ENCODE results near the gene RNPEPL1.

The RNPEPL1 gene

DNA sequence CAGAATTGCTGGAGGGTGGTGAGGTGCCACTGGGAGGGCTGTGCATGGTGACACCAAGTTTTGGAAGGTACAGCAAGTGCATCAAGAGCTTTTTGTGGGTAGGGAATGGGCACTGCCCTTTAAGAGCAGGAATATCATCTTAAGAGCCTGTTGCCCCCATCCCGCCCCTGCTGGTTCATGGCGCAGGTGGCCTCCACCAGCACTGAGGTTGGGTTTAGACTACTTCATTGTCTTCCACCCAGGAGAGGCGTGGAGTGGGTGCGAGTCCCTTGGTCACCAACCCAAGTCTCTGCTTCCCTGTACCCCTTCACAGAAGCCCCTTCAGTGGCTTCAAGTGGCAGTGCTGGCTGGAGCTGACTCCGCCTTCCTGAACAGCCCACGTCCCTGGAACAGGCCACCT lies 7.8 kb downstream of the RNPEPL1 start:
- no peak for DNase-seq (ENCODE audit: extremely low read depth in 1 of 2, low read depth in 1 of 2)

- DNase-seq (ENCODE audit: extremely low read depth in 1 of 2, low read depth in 1 of 2): no peak
Observed at GRCh38 chr2:240576436-240577205, 8.3 kb downstream of the RNPEPL1 start.

GRCh38 chr2:240577281-240578109 lies 9.2 kb downstream of the RNPEPL1 start:
- DNase-seq (ENCODE audit: extremely low read depth in 1 of 2, low read depth in 1 of 2): no peak

GRCh38 chr2:240578110-240578450 lies 9.8 kb downstream of the RNPEPL1 start:
- no peak for DNase-seq (ENCODE audit: extremely low read depth in 1 of 2, low read depth in 1 of 2)

DNA sequence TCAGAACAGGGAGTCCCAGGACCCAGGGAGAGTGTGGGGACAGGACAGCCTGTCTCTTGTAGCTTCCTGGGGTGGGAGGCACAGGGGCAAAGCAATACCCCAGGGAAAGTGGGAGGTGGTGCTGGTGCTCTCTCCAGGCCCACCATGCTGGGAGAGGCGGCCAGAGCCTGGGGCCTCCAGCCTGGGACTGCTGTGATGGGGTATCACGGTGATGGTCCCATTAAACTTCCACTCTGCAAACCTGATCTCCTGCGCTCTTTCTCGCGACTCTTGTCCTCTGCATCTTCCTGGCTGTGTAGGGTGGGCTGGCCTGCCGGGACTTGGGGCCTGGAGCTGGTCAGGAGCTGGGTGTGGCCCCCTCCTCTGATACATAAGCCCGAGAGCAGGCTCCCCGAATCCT lies 10.2 kb downstream of the RNPEPL1 start:
- no peak for DNase-seq (ENCODE audit: extremely low read depth in 1 of 2, low read depth in 1 of 2)

GRCh38 chr2:240579071-240579762 lies 10.9 kb downstream of the RNPEPL1 start:
- DNase-seq (ENCODE audit: extremely low read depth in 1 of 2, low read depth in 1 of 2): no peak

- DNase-seq (ENCODE audit: extremely low read depth in 1 of 2, low read depth in 1 of 2): peak; percentile 25 to 69
Observed at GRCh38 chr2:240579771-240580614, 11.7 kb downstream of the RNPEPL1 start.

DNA sequence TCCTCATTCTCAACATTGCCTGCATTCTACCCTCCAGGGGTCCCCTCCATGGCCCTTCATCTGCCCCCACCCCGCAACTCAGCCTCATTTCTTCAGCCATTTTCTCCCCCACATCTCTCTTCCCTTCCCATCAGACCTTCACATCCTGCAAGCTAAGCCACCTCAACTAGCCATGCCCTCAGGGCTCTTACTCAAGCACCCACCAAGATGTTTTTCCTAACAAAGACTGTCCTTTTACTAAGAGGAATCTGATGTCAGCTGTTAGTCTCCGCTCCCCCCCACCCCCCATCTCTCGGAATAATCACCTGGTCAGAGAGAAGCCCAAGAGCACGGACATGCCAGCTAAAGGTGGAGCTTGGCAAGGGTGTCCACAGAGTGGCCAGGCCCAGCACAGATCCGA lies 13.5 kb downstream of the RNPEPL1 start:
- DNase-seq (ENCODE audit: extremely low read depth in 1 of 2, low read depth in 1 of 2): no peak

GRCh38 chr2:240582781-240583180 lies 14.5 kb downstream of the RNPEPL1 start:
- DNase-seq (ENCODE audit: extremely low read depth in 1 of 2, low read depth in 1 of 2): no peak

DNA sequence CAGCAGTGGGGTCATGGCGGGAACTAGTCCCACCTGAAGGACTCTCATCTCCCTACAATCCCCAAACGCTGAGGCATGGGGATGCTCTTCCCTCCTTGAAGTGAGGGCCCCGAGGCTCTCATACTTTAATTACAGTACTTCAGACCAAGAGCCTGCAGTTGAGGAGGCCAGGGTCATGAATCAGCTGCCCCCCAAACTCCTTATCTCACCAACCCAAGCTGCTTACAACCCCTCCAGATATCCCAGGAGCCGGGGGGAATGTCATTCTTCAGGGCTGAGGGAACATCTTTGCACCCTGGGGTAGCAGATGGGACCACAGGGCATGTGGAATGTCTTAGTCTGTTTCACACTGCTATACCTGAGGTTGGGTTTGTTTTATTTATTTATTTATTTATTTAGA lies 15.5 kb downstream of the RNPEPL1 start:
- no peak for DNase-seq (ENCODE audit: extremely low read depth in 1 of 2, low read depth in 1 of 2)

- DNase-seq (ENCODE audit: extremely low read depth in 1 of 2, low read depth in 1 of 2): no peak
Observed at GRCh38 chr2:240584486-240585031, 16.3 kb downstream of the RNPEPL1 start.

DNA sequence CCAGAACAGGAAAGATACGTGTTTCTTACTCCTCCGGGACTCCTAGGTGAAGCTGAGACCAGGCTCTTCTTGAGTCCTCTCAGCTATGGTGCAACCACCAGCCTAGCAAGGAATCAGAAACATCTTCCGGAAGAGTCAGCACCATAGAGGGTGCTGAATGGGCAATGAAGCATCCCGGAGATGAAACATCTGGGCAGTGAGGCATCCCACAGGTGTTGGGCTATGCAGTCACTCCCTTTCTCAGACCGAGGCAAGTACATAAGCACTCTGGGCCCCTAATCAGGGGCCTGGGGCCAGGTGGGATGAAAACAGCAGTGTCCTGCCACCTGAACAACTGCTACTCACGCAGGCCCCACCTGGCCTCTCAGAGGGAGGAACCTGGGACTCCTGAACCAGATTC lies 16.8 kb downstream of the RNPEPL1 start:
- DNase-seq (ENCODE audit: extremely low read depth in 1 of 2, low read depth in 1 of 2): no peak

DNA sequence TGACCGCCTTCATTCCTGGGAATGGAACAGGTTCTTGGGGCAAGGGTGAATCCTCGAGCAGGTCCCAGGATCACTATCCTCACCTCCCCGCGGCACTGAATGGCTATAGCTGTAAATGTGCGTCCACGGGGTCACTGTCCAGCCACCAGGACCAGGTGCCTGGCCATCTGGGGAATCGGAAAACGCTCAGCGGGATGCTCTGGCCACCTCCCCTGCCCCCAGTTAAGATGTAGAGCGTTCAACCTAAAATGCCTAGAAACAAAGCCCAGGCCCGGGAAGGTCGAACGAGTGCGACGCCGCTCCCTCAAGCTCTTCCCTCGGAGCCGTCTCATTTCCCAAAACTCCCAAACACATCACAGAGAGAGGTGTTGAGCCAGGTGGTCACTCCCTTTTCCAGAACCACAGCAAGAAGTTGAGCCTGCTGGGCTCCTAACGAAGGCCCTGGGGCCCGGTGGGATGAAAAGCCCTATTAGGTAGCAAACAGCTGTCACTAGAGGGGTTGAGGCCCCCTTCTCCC lies 17.5 kb downstream of the RNPEPL1 start:
- no peak for DNase-seq (ENCODE audit: extremely low read depth in 1 of 2, low read depth in 1 of 2)

DNA sequence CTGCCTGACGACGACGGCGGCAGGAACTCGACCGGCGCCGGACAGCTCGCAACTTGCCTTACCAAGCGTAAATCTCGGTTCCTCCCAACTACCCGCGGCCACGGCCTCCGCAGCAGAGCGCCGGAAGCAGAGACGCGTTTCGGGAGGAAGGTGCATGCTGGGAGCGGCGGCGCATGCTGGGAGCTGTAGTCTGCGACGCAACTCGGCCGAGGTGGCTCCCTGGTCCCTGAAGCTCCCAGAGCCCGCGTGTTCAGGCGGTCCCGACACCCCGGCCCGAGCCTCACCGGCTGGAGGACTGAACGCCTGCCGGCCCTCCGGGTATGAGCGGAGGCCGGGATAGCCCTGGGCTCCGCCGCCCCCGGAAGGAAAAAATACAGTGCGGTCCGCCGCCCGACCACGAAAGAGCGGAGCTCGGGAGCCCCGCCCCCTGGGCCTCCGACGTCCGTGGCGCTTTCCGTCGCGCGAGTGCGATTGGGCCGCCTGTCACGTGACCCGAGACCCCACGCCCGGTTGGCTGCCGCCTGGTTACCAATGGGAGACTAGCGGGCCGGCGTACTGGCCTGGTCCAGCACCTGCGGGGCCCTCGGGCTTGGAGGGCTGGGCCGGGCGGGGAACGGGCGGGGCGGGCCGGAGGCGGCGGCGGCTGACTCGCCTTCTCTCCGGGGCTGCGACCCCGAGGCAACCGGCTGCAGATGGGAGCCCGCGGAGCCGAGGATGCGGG lies 18.1 kb downstream of the RNPEPL1 start, which contains the start of gene CAPN10:
Gene CAPN10 (plus strand): TSS at position 537 of the 721 bp plus-strand sequence. CDS start 178 bp downstream, at position 715.
- peak; percentile 94 to 96 for DNase-seq (ENCODE audit: extremely low read depth in 1 of 2, low read depth in 1 of 2)

- peak in 1 of 2 donors; percentile 42 for DNase-seq (ENCODE audit: extremely low read depth in 1 of 2, low read depth in 1 of 2)
Observed at GRCh38 chr2:240586919-240587800, 18.9 kb downstream of the RNPEPL1 start.

GRCh38 chr2:240588006-240588655 lies 19.8 kb downstream of the RNPEPL1 start:
- DNase-seq (ENCODE audit: extremely low read depth in 1 of 2, low read depth in 1 of 2): no peak

GRCh38 chr2:240588669-240589068 lies 20.4 kb downstream of the RNPEPL1 start:
- DNase-seq (ENCODE audit: extremely low read depth in 1 of 2, low read depth in 1 of 2): no peak

GRCh38 chr2:240589375-240589774 lies 21.1 kb downstream of the RNPEPL1 start:
- DNase-seq (ENCODE audit: extremely low read depth in 1 of 2, low read depth in 1 of 2): no peak
